Neural cell (in vitro differentiated cells): Measurements from ENCODE around the gene CCNI.

Experiments
- CTCF ChIP-seq: fragments of 450-650 bp; IDR thresholded peaks from 2 replicates; pipeline ENCODE4 v1.5.1; 2014; ENCODE audit warnings: antibody characterized with exemption, mild to moderate bottlenecking, moderate library complexity; ENCODE audit not compliant: poor library complexity, severe bottlenecking
- EP300 ChIP-seq: fragments of 450-650 bp; conservative IDR thresholded peaks from 2 replicates; pipeline ENCODE4 v1.6.1; 2014; ENCODE audit warnings: antibody characterized with exemption, mild to moderate bottlenecking, moderate library complexity; ENCODE audit not compliant: poor library complexity, severe bottlenecking
- POLR2AphosphoS5 ChIP-seq: IDR thresholded peaks from 2 replicates; pipeline ENCODE4 v1.6.1; 2012
- REST ChIP-seq: IDR thresholded peaks from 2 replicates; pipeline ENCODE4 v1.6.1; 2012; ENCODE audit warnings: borderline replicate concordance
- TAF1 ChIP-seq: IDR thresholded peaks from 2 replicates; pipeline ENCODE4 v1.6.1; 2012; ENCODE audit warnings: low read depth

GRCh38 chr4:77074981-77075855, 571 bp downstream of the CCNI start:
- TF ChIP-seq TAF1 (no peak), EP300 (no peak), POLR2AphosphoS5 (peak; percentile 8), CTCF (no peak), REST (no peak)
